Smooth muscle cell (in vitro differentiated cells): ENCODE measurements around the gene CCDC88B. TPM values are rescaled to one million over a fixed set of nuclear protein-coding genes. Genes with fewer than 3 reads are reported as not detected.

Experiments
- DNase-seq: peaks from one replicate; lab custom pipeline; 2025; ENCODE audit not compliant: unreplicated experiment; lab: John Stamatoyannopoulos, UW
- H2AFZ ChIP-seq: fragments of 200-600 bp; sonication (generic); 2 replicates; pipeline ENCODE4 v1.6.0; 2016; ENCODE audit warnings: antibody characterized with exemption, low read depth, mild to moderate bottlenecking
- H3F3A ChIP-seq: fragments of 200-600 bp; sonication (generic); 2 replicates; pipeline ENCODE4 v1.6.0; 2017; ENCODE audit warnings: antibody characterized with exemption, low read depth
- H3K27ac ChIP-seq: fragments of 200-600 bp; sonication (generic); 2 replicates; pipeline ENCODE4 v1.5.1; 2016; ENCODE audit warnings: low read depth, mild to moderate bottlenecking
- H3K27me3 ChIP-seq: fragments of 200-600 bp; sonication (generic); 2 replicates; pipeline ENCODE4 v1.6.1; 2016; ENCODE audit warnings: low read depth, mild to moderate bottlenecking
- H3K36me3 ChIP-seq: fragments of 200-600 bp; sonication (generic); 2 replicates; pipeline ENCODE4 v1.5.1; 2016; ENCODE audit warnings: low read depth
- H3K4me1 ChIP-seq: fragments of 200-600 bp; sonication (generic); 2 replicates; pipeline ENCODE4 v1.5.1; 2016; ENCODE audit warnings: low read depth
- H3K4me2 ChIP-seq: fragments of 200-600 bp; sonication (generic); 2 replicates; pipeline ENCODE4 v1.6.0; 2016; ENCODE audit warnings: mild to moderate bottlenecking
- H3K4me3 ChIP-seq: fragments of 200-600 bp; sonication (generic); 2 replicates; pipeline ENCODE4 v1.5.1; 2016; ENCODE audit warnings: mild to moderate bottlenecking
- H3K79me2 ChIP-seq: fragments of 200-600 bp; sonication (generic); 2 replicates; pipeline ENCODE4 v1.6.0; 2016; ENCODE audit warnings: low read depth, mild to moderate bottlenecking
- H3K9ac ChIP-seq: fragments of 200-600 bp; sonication (generic); 2 replicates; pipeline ENCODE4 v1.6.0; 2016; ENCODE audit warnings: low read depth
- H3K9me3 ChIP-seq: fragments of 200-600 bp; sonication (generic); replicated peaks from 2 replicates; pipeline ENCODE4 v1.5.1; 2016; ENCODE audit warnings: low read depth
- H4K20me1 ChIP-seq: fragments of 200-600 bp; sonication (generic); 2 replicates; pipeline ENCODE4 v1.6.0; 2016; ENCODE audit warnings: low read depth
- WGBS: methylation state at CpG from one replicate; pipeline ENCODE4 v1.1.7; 2016; ENCODE audit warnings: low lambda C conversion rate; 5-methylcytosine and 5-hydroxymethylcytosine counted together
- polyA plus RNA-seq: library from polyadenylated mRNA; unstranded; fragments of >200 nt; fragmentation: Nextera tagmentation; extraction: Ambion mirVana; gene quantifications from 2 replicates; pipeline ENCODE4 v1.2.1, GENCODE V29; 2016
- total RNA-seq: library from RNA; depleted of rRNA; stranded (reverse); fragments of >200 nt; gene quantifications from 2 replicates; pipeline ENCODE4 v1.2.3, GENCODE V29; 2014
- TF ChIP-seq, protein P1 (sequence below): fragments of 200-600 bp; sonication (generic); IDR thresholded peaks from 2 replicates; pipeline ENCODE4 v1.5.1; 2017; ENCODE audit warnings: borderline replicate concordance, mild to moderate bottlenecking, antibody characterized with exemption; ENCODE audit not compliant: insufficient read depth, poor library complexity, severe bottlenecking

CCDC88B gene
- total and polyA plus RNA-seq, 2 experiments from 2014 or later, result 0.22 to 2.2 TPM

GRCh38 chr11:64305075-64305690 is 34.8 kb upstream of the CCDC88B start, which contains the start of gene ESRRA:
TSS of gene ESRRA (plus strand) at chr11:64305524. CDS start at chr11:64307180, 1,656 bp downstream.
- peaks cover 10% of the 10 kb centered on the region for H3K4me1 ChIP-seq
- WGBS, result under 1% methylated on average over 29 of the region's 81 CpGs
- H3K9me3 ChIP-seq, result no peaks in the 10 kb centered on the region
- peaks cover 7% of the 10 kb centered on the region for H4K20me1 ChIP-seq
- DNase-seq, result peak; percentile 98
- TF ChIP-seq, protein P1, sequence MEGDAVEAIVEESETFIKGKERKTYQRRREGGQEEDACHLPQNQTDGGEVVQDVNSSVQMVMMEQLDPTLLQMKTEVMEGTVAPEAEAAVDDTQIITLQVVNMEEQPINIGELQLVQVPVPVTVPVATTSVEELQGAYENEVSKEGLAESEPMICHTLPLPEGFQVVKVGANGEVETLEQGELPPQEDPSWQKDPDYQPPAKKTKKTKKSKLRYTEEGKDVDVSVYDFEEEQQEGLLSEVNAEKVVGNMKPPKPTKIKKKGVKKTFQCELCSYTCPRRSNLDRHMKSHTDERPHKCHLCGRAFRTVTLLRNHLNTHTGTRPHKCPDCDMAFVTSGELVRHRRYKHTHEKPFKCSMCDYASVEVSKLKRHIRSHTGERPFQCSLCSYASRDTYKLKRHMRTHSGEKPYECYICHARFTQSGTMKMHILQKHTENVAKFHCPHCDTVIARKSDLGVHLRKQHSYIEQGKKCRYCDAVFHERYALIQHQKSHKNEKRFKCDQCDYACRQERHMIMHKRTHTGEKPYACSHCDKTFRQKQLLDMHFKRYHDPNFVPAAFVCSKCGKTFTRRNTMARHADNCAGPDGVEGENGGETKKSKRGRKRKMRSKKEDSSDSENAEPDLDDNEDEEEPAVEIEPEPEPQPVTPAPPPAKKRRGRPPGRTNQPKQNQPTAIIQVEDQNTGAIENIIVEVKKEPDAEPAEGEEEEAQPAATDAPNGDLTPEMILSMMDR, result no peak
- H3K36me3 ChIP-seq, result no peaks in the 10 kb centered on the region
- H3K9ac ChIP-seq, result peak within 1 kb of the TSS; percentile 60
- peaks cover 27% of the 10 kb centered on the region for H3K79me2 ChIP-seq
- H3F3A ChIP-seq, result no peaks in the 10 kb centered on the region
- peak within 1 kb of the TSS; percentile 82 for H3K4me3 ChIP-seq
- H3K27ac ChIP-seq, result peak within 1 kb of the TSS; percentile 83
- peak within 1 kb of the TSS; percentile 99 for H3K4me2 ChIP-seq
- H2AFZ ChIP-seq, result peak within 1 kb of the TSS; percentile 62
- H3K27me3 ChIP-seq, result peaks cover 7% of the 10 kb centered on the region

- TF ChIP-seq, protein P1, result peak; percentile 31
- H3F3A ChIP-seq, result no peaks in the 10 kb centered on the region
- peaks cover 30% of the 10 kb centered on the region for H3K79me2 ChIP-seq
- peaks cover under 1% of the 10 kb centered on the region for H3K27me3 ChIP-seq
- peak overlapping the region; percentile 62 for H2AFZ ChIP-seq
- peaks cover 7% of the 10 kb centered on the region for H4K20me1 ChIP-seq
- no peaks in the 10 kb centered on the region for H3K36me3 ChIP-seq
- H3K4me3 ChIP-seq, result peak overlapping the region; percentile 82
- no peak for DNase-seq
- peak overlapping the region; percentile 60 for H3K9ac ChIP-seq
- H3K4me1 ChIP-seq, result peaks cover 6% of the 10 kb centered on the region
- 1% methylated on average over 57 of the region's 71 CpGs for WGBS
- H3K4me2 ChIP-seq, result peak overlapping the region; percentile 99
- no peaks in the 10 kb centered on the region for H3K9me3 ChIP-seq
- no peak overlapping the region for H3K27ac ChIP-seq
These were observed 34.1 kb upstream of the CCDC88B start for GRCh38 chr11:64305691-64306562.

GRCh38 chr11:64306563-64306875 is 33.5 kb upstream of the CCDC88B start:
- Histone ChIP-seq H3K4me1 (peaks cover 6% of the 10 kb centered on the region), H3K36me3 (no peaks in the 10 kb centered on the region), H4K20me1 (peaks cover 7% of the 10 kb centered on the region), H3K27me3 (no peaks in the 10 kb centered on the region), H3K4me3 (peak overlapping the region; percentile 82), H3K79me2 (peaks cover 30% of the 10 kb centered on the region), H2AFZ (no peak overlapping the region), H3K27ac (no peak overlapping the region), H3K9ac (no peak overlapping the region), H3K4me2 (peak overlapping the region; percentile 99), H3K9me3 (no peaks in the 10 kb centered on the region), H3F3A (no peaks in the 10 kb centered on the region)
- WGBS, result 37% methylated on average over 9 of the region's 9 CpGs
- TF ChIP-seq, protein P1, result no peak
- DNase-seq, result no peak
